DOHH2 (cell line): ENCODE results near the gene ADH1A.
"Not testable (repeated sequence)": the region's sequence is repeated elsewhere in the genome, so short reads cannot be mapped to it uniquely, and the experiment has no call there.

Source experiments
- EZH2phosphoT487 ChIP-seq: fragments of 200-600 bp; sonication (generic); IDR thresholded peaks from 2 replicates; pipeline ENCODE4 v1.6.1; 2017; ENCODE audit warnings: borderline replicate concordance, mild to moderate bottlenecking, antibody characterized with exemption, low read length, moderate library complexity, mixed read lengths
- TF ChIP-seq, protein P1 (sequence below): fragments of 200-600 bp; sonication (generic); IDR thresholded peaks from one replicate; pipeline ENCODE4 v1.5.1; 2014; ENCODE audit warnings: antibody characterized with exemption, mild to moderate bottlenecking, low read depth, low read length; ENCODE audit not compliant: poor library complexity, severe bottlenecking

GRCh38 chr4:99317811-99318210, 27.0 kb upstream of the ADH1A start:
- TF ChIP-seq, protein P1, sequence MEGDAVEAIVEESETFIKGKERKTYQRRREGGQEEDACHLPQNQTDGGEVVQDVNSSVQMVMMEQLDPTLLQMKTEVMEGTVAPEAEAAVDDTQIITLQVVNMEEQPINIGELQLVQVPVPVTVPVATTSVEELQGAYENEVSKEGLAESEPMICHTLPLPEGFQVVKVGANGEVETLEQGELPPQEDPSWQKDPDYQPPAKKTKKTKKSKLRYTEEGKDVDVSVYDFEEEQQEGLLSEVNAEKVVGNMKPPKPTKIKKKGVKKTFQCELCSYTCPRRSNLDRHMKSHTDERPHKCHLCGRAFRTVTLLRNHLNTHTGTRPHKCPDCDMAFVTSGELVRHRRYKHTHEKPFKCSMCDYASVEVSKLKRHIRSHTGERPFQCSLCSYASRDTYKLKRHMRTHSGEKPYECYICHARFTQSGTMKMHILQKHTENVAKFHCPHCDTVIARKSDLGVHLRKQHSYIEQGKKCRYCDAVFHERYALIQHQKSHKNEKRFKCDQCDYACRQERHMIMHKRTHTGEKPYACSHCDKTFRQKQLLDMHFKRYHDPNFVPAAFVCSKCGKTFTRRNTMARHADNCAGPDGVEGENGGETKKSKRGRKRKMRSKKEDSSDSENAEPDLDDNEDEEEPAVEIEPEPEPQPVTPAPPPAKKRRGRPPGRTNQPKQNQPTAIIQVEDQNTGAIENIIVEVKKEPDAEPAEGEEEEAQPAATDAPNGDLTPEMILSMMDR = not testable (repeated sequence)
- not testable (repeated sequence) for TF ChIP-seq EZH2phosphoT487
